DMS53 (cell line): ENCODE data around the gene GABRG3.

Experiments used
- DNase-seq: peaks from one replicate; lab custom pipeline; 2025; lab: John Stamatoyannopoulos, UW

The GABRG3 gene

DNA sequence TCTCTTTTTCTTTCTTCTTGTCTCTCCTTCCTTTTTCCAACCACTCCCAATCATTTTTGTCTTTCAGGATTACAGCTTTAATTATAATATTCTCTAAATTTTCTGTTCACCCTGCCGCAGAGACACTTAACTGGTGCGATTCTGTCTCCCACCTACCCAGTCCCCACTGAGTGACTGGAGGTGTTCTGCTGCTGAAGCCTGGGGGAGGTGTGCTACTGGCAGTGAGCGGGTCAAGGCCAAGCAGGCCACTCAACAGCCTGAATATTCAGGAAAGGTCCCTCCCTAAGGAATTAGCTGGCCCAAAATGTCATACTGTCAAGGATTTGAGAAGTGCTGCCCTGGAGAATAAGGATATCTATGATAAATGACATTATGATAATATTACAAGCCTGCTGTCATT lies 126.5 kb downstream of the GABRG3 start:
- DNase-seq = no peak

DNA sequence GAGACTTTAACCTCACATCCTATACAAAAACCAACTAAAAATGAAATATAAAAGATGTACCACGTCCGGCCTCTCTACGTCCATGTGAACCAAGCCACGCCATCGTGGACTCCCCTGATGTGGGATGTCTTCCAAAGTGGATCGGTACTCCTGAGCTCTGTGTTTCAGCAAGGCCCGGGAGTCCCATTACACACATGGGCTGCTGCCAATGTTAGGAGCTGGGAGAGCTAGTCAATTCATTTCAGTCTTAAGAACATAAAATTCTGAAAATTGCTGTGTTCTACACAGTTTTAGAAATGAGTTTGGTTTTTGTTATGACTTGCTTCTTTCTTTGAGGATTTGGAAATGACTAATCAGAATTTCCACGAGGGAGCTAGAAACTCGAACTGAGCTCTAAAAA lies 131.0 kb downstream of the GABRG3 start:
- DNase-seq = no peak

DNA sequence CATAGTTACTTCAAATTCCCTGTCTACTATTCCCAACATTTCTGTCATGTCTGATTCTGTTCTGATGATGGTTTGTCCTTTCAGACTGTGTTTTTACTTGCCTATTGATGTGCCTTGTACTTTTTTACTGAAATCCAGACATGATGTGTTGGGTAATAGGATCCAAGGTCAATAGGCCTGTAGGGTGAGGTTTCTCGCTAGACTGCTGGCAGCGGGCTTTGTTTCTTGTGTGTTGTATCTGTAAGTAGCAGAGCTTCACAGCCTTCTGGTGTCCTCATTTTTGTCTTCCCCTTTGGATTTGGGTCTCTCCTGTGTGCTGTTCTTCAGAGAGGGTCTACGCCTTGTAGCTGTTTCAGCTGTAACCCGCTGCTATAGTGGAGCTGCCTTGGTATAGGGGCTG lies 140.3 kb downstream of the GABRG3 start:
- DNase-seq = no peak

- DNase-seq = no peak
Observed at GRCh38 chr15:27114473-27114872, 143.5 kb downstream of the GABRG3 start.

GRCh38 chr15:27119695-27120266 lies 148.8 kb downstream of the GABRG3 start:
- DNase-seq = peak; percentile 56

- DNase-seq = no peak
Observed at GRCh38 chr15:27121672-27122071, 150.7 kb downstream of the GABRG3 start.

DNA sequence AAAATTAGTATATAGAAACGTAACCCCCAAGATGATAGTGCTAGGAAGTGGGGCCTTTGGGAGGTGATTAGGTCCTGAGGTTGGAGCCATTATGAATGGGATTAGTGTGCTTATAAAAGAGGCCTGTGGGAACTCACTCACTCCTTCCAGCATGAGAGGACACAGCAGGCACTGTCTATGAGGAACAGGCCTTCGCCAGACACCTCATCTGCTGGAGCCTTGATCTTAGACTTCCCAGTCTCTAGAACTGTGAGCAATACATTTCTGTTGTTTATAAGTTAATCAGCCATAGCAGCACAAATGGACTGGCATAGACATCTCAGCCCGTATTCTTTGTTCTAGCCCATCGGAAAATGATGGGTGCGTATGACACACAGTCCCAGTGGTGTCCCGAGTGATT lies 152.3 kb downstream of the GABRG3 start:
- DNase-seq = no peak

DNA sequence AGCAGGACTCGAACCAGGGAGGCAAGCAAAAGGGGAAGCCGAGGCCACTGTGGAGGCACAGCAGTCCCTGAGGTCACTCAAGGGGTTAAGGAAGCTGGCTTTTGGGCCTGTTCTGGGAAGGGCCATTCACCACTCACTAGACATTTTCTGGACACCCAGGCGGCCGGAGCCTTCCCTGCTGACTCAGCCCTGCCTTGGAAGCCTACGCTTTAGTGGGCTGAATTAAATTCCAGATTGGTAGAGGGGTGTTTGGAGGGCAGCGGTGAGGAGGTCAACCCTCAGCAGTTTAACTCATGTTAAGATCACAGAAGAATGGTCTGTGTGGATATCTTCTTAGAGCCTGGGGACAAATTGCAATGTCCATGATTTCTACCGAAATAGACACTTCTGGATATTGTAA lies 152.8 kb downstream of the GABRG3 start:
- DNase-seq = no peak

DNA sequence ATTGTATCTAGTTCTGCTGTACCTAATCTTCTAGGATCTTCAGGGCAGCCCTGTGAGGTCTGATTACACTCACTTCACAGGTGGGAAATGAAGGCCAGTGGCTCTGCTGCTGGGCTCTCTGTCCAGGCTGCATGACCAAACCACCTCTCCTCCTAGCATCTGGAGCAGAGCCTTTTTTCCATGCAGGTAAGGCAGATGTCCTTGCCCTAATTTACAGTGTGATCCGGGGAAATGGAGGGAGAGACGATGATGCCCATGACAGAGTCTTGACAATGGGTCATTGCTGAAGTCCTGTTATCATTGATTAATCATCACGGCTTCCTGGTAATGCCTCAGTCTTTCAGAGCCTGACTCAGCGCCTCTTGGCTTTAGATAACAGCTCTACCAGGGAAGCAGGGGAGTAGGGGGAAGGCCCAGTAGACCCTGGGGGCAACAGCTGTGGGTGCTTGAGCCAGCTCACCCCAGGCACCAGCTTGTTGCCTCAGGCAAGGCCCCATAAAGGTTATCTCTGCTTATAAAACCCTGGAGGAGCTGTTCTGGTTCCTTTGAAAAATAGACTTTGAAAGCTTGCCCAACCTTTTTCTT lies 153.4 kb downstream of the GABRG3 start:
- no peak for DNase-seq

GRCh38 chr15:27125185-27125584 lies 154.2 kb downstream of the GABRG3 start:
- no peak for DNase-seq

GRCh38 chr15:27126449-27126848 lies 155.5 kb downstream of the GABRG3 start:
- no peak for DNase-seq

DNA sequence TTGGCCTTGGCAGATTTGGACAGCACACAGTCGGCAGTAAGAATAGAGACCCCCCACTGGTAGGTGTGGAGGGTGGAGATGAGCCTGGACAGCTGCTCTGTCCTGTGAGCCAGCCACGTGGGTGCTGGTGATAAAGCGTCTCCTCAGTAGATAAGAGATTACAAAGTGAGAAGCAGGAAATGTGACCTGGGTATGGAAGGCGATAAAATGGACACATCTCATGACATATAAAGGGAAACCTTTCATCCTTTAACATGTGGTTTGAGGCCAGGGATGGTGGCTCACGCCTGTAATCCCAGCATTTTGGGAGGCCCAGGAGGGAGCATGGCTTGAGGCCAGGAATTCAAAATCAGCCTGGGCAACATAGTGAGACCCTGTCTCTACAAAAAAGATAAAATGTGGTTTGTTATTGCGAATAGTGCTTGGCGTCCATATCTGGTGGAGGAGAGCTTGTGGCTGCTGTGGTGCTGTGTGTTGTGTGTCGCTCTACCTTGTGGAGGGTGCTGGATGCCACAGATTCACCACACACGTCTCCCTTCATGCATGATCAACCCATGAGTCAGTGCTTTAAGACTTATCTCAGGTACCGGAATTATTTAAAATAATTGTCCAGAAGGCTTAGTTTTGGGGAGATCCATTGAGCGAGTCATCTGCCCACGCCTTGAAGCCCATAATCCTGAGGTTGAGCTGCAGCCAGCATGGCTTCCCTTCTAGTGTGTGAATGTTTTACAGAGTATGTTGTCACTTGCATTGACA lies 157.0 kb downstream of the GABRG3 start:
- DNase-seq = no peak

GRCh38 chr15:27133249-27133648 lies 162.3 kb downstream of the GABRG3 start:
- DNase-seq = no peak

DNA sequence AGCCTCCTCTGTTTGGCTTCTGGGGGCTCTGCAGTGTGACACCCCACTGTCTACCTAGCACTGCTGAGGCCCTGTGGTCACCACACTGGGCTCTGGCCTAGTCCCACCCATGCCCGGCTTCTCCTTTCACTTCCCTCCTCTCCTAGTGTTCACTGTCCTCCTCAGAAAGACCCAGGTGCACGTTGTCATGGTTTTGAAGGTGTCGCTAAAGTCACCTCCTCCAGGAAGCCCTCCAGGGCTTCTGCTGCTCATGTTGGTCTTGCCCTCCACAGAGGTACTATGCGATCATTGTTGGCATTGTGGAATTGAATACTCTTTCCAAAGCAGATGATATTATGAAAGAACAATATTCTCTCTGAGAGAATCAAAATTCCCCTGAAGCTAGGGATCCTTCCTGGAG lies 163.5 kb downstream of the GABRG3 start:
- DNase-seq = no peak

GRCh38 chr15:27135151-27135550 lies 164.2 kb downstream of the GABRG3 start:
- DNase-seq = no peak

- no peak for DNase-seq
Observed at GRCh38 chr15:27137127-27137526, 166.1 kb downstream of the GABRG3 start.

GRCh38 chr15:27165590-27165989 lies 194.6 kb downstream of the GABRG3 start:
- peak; percentile 52 for DNase-seq

DNA sequence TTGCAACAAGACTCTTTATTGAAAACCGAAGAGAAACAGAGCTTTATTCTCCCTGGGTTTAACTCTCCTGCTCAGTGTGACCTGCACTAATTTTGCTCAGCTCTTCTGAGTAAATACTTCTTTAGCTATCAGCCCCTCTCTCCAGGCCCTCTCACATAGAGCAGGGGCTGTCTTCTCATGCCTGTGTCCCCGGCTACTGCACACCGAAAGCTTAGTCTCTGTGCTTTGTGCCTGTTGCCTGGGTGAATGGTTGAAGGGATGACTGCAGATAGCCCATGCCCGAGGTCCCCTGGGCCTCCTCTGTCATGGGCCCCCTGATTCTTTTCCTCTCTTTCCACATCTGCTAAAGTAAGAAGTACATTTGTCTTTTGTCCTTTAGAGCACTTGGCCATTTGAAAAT lies 195.9 kb downstream of the GABRG3 start:
- DNase-seq = no peak

GRCh38 chr15:27167738-27168137 lies 196.8 kb downstream of the GABRG3 start:
- no peak for DNase-seq

DNA sequence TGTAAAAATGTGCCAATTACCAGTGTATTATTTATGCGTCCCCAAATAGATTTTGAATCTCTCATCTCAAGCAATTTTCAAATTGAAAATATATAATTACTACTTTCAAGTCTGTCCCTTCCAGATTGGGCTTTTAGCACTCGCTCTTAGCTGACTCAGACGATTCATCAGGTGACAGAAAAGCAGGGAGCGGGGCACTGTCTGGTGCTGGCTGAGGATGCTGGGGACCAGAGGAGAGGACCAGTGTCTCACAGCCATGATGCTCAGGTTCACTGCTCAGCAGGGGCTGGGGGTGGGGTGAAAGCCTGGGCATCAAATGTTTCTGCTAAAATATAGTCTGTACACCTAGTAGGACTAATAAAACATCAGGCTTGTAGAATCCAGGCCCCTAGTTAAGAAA lies 199.9 kb downstream of the GABRG3 start:
- DNase-seq = no peak

GRCh38 chr15:27172821-27173220 lies 201.8 kb downstream of the GABRG3 start:
- DNase-seq = no peak

- DNase-seq = no peak
Observed at GRCh38 chr15:27175472-27176153, 204.6 kb downstream of the GABRG3 start.

DNA sequence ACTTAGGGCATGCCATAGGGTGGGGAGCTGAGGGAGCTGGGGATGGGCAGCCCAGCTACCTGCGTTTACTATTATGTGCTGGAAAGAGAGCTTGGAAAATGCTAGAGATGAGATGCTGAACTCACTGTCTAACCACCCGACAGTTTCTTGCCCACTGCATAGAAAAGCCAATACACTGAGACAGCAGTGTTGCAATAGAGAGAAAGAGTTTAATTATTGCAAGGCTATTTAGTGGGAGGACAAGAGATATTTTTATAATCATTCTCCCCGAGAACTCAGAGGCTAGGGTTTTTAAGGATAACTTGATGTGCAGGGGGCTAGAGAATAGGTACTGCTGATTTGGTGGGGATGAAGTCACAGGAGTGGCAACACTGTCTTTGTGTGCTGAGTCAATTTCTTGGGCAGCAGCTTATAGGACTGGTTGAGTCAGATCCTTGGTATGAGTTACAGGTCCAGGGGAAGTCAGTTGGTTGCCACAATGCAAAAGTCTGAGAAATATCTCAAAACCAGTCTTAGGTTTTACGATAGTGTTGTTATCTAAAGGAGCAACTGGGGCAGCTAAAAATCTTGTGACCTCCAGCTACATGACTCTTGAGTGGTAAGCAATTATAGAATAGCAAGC lies 205.9 kb downstream of the GABRG3 start:
- no peak for DNase-seq
